HCT116 (cell line): ENCODE measurements around the gene SOCS3.

Source experiments
- CEBPB ChIP-seq: IDR thresholded peaks from 2 replicates; pipeline ENCODE4 v1.6.1; 2012; ENCODE audit warnings: low read depth
- CTCF ChIP-seq, 3 experiments: fragments of 200-600 bp in 1 of 3; sonication (generic) in 1 of 3; IDR thresholded peaks in 2 of 3; conservative IDR thresholded peaks in 1 of 3; 2 replicates each; pipeline ENCODE4 v1.5.1; 2012 to 2017; ENCODE audit warnings: low read depth in 2 of 3, low read length in 2 of 3, antibody characterized with exemption in 1 of 3, borderline replicate concordance in 1 of 3, control low read depth in 1 of 3, mild to moderate bottlenecking in 1 of 3, mixed read lengths in 1 of 3, mixed run types in 1 of 3, moderate library complexity in 1 of 3; ENCODE audit not compliant: insufficient read depth in 1 of 3
- EGR1 ChIP-seq: IDR thresholded peaks from 2 replicates; pipeline ENCODE4 v1.6.1; 2012; ENCODE audit warnings: low read depth
- ELF1 ChIP-seq: IDR thresholded peaks from 2 replicates; pipeline ENCODE4 v1.6.1; 2012; ENCODE audit warnings: low read depth, borderline replicate concordance
- EZH2 ChIP-seq: fragments of 200-600 bp; sonication (generic); IDR thresholded peaks from 2 replicates; pipeline ENCODE4 v1.6.1; 2017; ENCODE audit warnings: antibody characterized with exemption, mixed run types
- EZH2phosphoT487 ChIP-seq: fragments of 200-600 bp; IDR thresholded peaks from 2 replicates; pipeline ENCODE4 v1.6.1; 2018; ENCODE audit warnings: antibody characterized with exemption, borderline replicate concordance
- JUND ChIP-seq: IDR thresholded peaks from 2 replicates; pipeline ENCODE4 v1.6.1; 2012
- POLR2A ChIP-seq: IDR thresholded peaks from 2 replicates; pipeline ENCODE4 v1.7.0; 2011; ENCODE audit warnings: borderline replicate concordance; ENCODE audit not compliant: insufficient read depth, insufficient read length; ENCODE audit errors: extremely low read depth
- RAD21 ChIP-seq: IDR thresholded peaks from 2 replicates; pipeline ENCODE4 v1.6.1; 2012; ENCODE audit warnings: low read depth, mild to moderate bottlenecking
- REST ChIP-seq: IDR thresholded peaks from 2 replicates; pipeline ENCODE4 v1.6.1; 2012; ENCODE audit warnings: low read depth
- SP1 ChIP-seq: IDR thresholded peaks from 2 replicates; pipeline ENCODE4 v1.6.1; 2012; ENCODE audit warnings: low read depth
- SRF ChIP-seq: IDR thresholded peaks from 2 replicates; pipeline ENCODE4 v1.6.1; 2012; ENCODE audit warnings: low read depth
- YY1 ChIP-seq: IDR thresholded peaks from 2 replicates; pipeline ENCODE4 v1.6.1; 2011; ENCODE audit warnings: low read length, low read depth, moderate library complexity, mild to moderate bottlenecking; ENCODE audit not compliant: insufficient replicate concordance; ENCODE audit errors: extremely low read depth
- ZBTB33 ChIP-seq: IDR thresholded peaks from 2 replicates; pipeline ENCODE4 v1.6.1; 2011; ENCODE audit warnings: mild to moderate bottlenecking, low read length, moderate library complexity; ENCODE audit not compliant: insufficient replicate concordance; ENCODE audit errors: extremely low read depth

- TF ChIP-seq CTCF (IDR thresholded peaks at IDR 0.05 in 2 of 3, conservative IDR thresholded peaks at IDR 0.05 in 1 of 3; ENCODE audit: borderline replicate concordance in 1 of 3, insufficient read depth in 1 of 3, low read depth in 2 of 3, low read length in 2 of 3) = no peak
- TF ChIP-seq POLR2A = no peak
- TF ChIP-seq ZBTB33 = no peak
- TF ChIP-seq REST = no peak
- no peak for TF ChIP-seq SP1
- TF ChIP-seq RAD21 = no peak
- TF ChIP-seq EGR1 = no peak
- TF ChIP-seq ELF1 = no peak
- TF ChIP-seq EZH2 = no peak
- no peak for TF ChIP-seq JUND
- no peak for TF ChIP-seq CEBPB
- no peak for TF ChIP-seq YY1
- no peak for TF ChIP-seq EZH2phosphoT487
- no peak for TF ChIP-seq SRF
Observed at GRCh38 chr17:78318407-78318806, 41.5 kb downstream of the SOCS3 start.
